Measurements from ENCODE around the gene SUPT3H.

DNA sequence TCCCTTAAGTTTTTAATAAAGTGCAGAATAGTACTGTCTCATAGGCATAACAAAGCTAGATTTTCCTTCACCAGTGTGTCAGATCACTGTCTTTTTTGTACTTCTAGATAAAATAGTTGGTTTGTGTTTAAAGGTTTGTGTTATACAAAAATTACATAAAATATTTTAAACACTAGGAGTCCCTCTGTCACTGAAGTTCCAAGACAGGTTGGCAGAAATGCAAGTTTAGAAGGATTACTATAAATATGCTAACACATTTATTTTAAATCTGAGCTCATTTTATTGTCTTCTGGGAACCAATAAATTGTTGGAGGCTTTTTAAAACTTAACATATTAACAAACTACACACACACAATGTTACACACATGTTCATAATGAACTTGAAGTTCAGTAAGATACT, 80.4 kb downstream of the SUPT3H start:
- TF ChIP-seq CTCF (IDR thresholded peaks at IDR 0.05) (no peak), POLR2A (IDR thresholded peaks at IDR 0.05) (no peak)

Measured in breast epithelium (tissue), 3 donors.